CD4-positive, alpha-beta T cell treated with Interleukin-4 for 4 hours (primary cell): Measurements from ENCODE around the gene C14orf180.
"Not testable (repeated sequence)": the region's sequence is repeated elsewhere in the genome, so short reads cannot be mapped to it uniquely, and the experiment has no call there.

Experiments
- DNase-seq: peaks from one replicate; pipeline ENCODE4 v3.0.0-alpha.2; 2020

The C14orf180 gene

GRCh38 chr14:104624939-104625338 lies 45.4 kb downstream of the C14orf180 start:
- no peak for DNase-seq

GRCh38 chr14:104632781-104633180 lies 53.2 kb downstream of the C14orf180 start:
- no peak for DNase-seq

GRCh38 chr14:104633276-104634137 lies 53.9 kb downstream of the C14orf180 start:
- no peak for DNase-seq

- DNase-seq = no peak
These were observed 54.7 kb downstream of the C14orf180 start for GRCh38 chr14:104634138-104634760.

GRCh38 chr14:104634886-104635570 lies 55.5 kb downstream of the C14orf180 start:
- DNase-seq = no peak

GRCh38 chr14:104635717-104636116 lies 56.2 kb downstream of the C14orf180 start:
- DNase-seq = no peak

- DNase-seq = no peak
These were observed 56.6 kb downstream of the C14orf180 start for GRCh38 chr14:104636131-104636530.

- DNase-seq = not testable (repeated sequence)
These were observed 57.4 kb downstream of the C14orf180 start for GRCh38 chr14:104636846-104637545.

- DNase-seq = no peak
These were observed 58.0 kb downstream of the C14orf180 start for GRCh38 chr14:104637546-104638003.

- DNase-seq = no peak
These were observed 58.6 kb downstream of the C14orf180 start for GRCh38 chr14:104638190-104638589.

- no peak for DNase-seq
These were observed 59.4 kb downstream of the C14orf180 start for GRCh38 chr14:104638927-104639450.

GRCh38 chr14:104639471-104639870 lies 59.9 kb downstream of the C14orf180 start:
- no peak for DNase-seq
